HG03135 (cell line): ENCODE data around the gene S100PBP.

Experiments
- ATAC-seq: cut with Tn5 transposase; IDR thresholded peaks from one replicate; pipeline ENCODE4 v1.9.1; 2021; ENCODE audit warnings: mild to moderate bottlenecking, moderate library complexity; ENCODE audit not compliant: unreplicated experiment

S100PBP gene

GRCh38 chr1:32886004-32886827 is 68.8 kb downstream of the S100PBP start, which contains the start of gene HPCA:
Gene HPCA (plus strand): TSS chr1:32886491. CDS start chr1:32888899, 2,408 bp downstream.
- no peak for ATAC-seq

GRCh38 chr1:32886828-32887414 is 69.5 kb downstream of the S100PBP start:
- no peak for ATAC-seq

- no peak for ATAC-seq
Measured at GRCh38 chr1:32887623-32888022, 70.2 kb downstream of the S100PBP start.

- ATAC-seq = no peak
Measured at GRCh38 chr1:32888134-32888533, 70.7 kb downstream of the S100PBP start.

GRCh38 chr1:32888677-32889420 is 71.4 kb downstream of the S100PBP start:
- no peak for ATAC-seq

GRCh38 chr1:32889731-32890278 is 72.4 kb downstream of the S100PBP start:
- ATAC-seq = no peak

GRCh38 chr1:32890516-32891240 is 73.2 kb downstream of the S100PBP start:
- no peak for ATAC-seq

- ATAC-seq = no peak
Measured at GRCh38 chr1:32891241-32891570, 73.8 kb downstream of the S100PBP start.

GRCh38 chr1:32891630-32892029 is 74.2 kb downstream of the S100PBP start:
- ATAC-seq = no peak

GRCh38 chr1:32892368-32893197 is 75.1 kb downstream of the S100PBP start:
- no peak for ATAC-seq

GRCh38 chr1:32893198-32894018 is 76.0 kb downstream of the S100PBP start:
- no peak for ATAC-seq

GRCh38 chr1:32894019-32894600 is 76.7 kb downstream of the S100PBP start:
- no peak for ATAC-seq

- no peak for ATAC-seq
Measured at GRCh38 chr1:32894681-32895080, 77.2 kb downstream of the S100PBP start.

GRCh38 chr1:32895325-32896215 is 78.1 kb downstream of the S100PBP start:
- ATAC-seq = no peak

- ATAC-seq = no peak
Measured at GRCh38 chr1:32896451-32896850, 79.0 kb downstream of the S100PBP start.

GRCh38 chr1:32897082-32898049 is 79.9 kb downstream of the S100PBP start:
- no peak for ATAC-seq

GRCh38 chr1:32898056-32898455 is 80.6 kb downstream of the S100PBP start:
- ATAC-seq = no peak
